Mononuclear cell (primary cell): Measurements from ENCODE around the gene PNO1. TPM values are rescaled to one million over a fixed set of nuclear protein-coding genes. Genes with fewer than 3 reads are reported as not detected.

ENCODE experiments used
- H3K27me3 ChIP-seq: 2 replicates; pipeline ENCODE4 v1.6.0; 2011; ENCODE audit warnings: low read length, control low read depth; ENCODE audit not compliant: insufficient read depth
- H3K4me1 ChIP-seq: 2 replicates; pipeline ENCODE4 v1.5.1; 2011; ENCODE audit warnings: mild to moderate bottlenecking, low read length, control low read depth; ENCODE audit not compliant: insufficient read depth
- H3K4me3 ChIP-seq: 2 replicates; pipeline ENCODE4 v1.5.1; 2011; ENCODE audit warnings: mild to moderate bottlenecking, low read length, moderate library complexity
- H3K9me3 ChIP-seq: 2 replicates; pipeline ENCODE4 v1.5.1; 2011; ENCODE audit warnings: low read depth, mild to moderate bottlenecking, control low read depth, low read length
- total RNA-seq: library from RNA; depleted of rRNA; stranded (reverse); fragments of >200 nt; gene quantifications from one replicate; pipeline ENCODE4 v1.2.3, GENCODE V29; 2012

PNO1 gene
- total RNA-seq, 1 donor: 16.5 TPM

DNA sequence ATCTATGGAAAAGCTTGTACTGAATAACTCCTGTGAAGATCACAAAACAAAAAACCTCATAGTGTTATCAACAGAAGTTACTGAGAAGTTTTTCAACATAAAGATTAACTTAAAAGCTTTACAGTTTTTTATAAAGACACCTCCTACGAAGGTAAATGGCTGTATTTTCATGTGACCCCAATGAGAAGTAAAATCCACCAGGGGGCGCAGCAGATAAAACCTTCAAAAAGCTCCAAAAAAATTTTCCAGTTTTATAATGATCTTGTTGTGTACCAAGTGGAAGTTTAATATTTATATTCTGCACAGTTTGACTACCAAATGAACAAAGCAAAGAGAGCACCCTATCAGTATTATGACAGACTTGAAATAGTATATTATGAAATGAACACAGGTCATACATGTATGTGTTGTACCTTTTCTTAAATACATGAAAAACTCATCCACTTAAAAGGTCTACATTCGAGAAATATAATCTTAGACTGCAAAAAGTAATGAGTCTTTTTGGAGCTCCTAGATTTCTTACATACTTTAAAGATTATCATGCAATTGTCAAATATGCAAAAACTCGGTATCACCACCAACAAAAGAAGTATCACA lies 38.5 kb downstream of the PNO1 start:
- H3K4me3 ChIP-seq: no peak overlapping the region
- H3K9me3 ChIP-seq: no peaks in the 10 kb centered on the region
- no peaks in the 10 kb centered on the region for H3K27me3 ChIP-seq
- H3K4me1 ChIP-seq: peaks cover 5% of the 10 kb centered on the region

DNA sequence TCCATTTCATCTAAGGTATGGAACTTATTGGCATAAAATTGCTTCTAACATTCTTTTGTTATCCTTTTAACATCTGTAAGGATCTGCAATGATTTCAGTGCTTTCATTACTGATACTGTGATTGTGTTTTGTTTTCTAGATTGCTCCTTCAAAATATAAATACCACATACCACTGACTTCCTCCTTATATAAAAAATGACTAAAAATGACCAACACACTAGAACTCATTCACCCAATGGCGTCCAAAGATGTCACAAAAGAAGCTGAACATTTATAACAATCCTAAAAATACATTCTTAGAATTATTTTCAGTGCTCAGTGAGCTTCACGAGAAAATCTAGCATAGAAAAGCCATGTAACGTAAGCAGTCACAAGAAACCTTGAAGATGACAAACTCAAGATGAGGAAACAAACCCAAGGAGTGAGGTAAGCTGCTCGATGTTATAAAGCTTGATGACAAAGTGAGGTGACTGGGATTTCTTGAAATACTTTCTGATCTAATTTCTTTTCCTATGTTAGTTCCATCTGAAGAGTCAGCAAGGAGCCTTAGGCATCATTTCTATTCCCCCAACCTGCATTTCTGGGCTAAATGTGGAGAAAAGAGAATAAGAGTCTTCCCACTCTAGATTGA lies 42.6 kb downstream of the PNO1 start:
- Histone ChIP-seq H3K4me1 (peaks cover 18% of the 10 kb centered on the region), H3K9me3 (no peaks in the 10 kb centered on the region), H3K27me3 (no peaks in the 10 kb centered on the region), H3K4me3 (no peak overlapping the region)

DNA sequence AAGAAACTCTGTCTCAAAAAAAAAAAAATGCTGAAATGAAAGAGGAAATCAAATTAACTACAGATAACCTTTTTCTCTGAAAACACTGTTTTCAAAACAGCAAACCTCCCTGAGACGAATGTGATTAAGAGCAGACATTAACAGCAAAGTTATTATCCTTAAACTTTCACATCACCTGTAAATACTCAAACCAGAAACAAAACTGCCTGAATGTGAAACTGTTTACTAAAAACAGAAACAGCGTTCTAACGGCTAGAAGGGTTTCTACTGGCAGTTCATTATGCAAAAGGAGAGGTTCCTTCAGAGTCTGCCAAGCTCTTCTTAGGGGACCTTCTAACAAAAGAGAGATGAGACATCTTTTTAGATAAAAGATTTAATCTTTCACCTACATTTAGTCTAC lies 45.9 kb downstream of the PNO1 start:
- peaks cover 40% of the 10 kb centered on the region for H3K4me1 ChIP-seq
- no peak overlapping the region for H3K4me3 ChIP-seq
- H3K9me3 ChIP-seq: no peaks in the 10 kb centered on the region
- no peaks in the 10 kb centered on the region for H3K27me3 ChIP-seq

DNA sequence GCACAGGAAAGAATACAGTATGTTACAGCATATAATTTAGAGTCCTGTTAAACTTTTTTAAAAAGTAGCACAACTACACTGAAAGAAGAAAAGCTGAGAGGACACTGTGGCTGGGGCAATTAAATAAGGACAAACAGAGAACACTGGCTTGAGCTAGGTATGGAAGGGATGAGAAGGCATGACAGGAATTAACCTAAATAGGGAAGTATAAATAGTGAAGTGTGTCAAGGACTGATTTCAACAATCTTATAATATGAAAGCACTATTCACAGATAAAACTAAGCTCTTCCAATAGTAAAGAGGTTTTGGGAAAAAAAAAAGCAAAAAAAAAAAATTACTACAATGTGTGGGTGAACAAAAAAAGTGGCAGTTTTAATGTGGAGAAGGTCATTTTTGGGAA lies 49.1 kb downstream of the PNO1 start:
- Histone ChIP-seq H3K4me1 (peaks cover 36% of the 10 kb centered on the region), H3K9me3 (no peaks in the 10 kb centered on the region), H3K27me3 (no peaks in the 10 kb centered on the region), H3K4me3 (no peak overlapping the region)

DNA sequence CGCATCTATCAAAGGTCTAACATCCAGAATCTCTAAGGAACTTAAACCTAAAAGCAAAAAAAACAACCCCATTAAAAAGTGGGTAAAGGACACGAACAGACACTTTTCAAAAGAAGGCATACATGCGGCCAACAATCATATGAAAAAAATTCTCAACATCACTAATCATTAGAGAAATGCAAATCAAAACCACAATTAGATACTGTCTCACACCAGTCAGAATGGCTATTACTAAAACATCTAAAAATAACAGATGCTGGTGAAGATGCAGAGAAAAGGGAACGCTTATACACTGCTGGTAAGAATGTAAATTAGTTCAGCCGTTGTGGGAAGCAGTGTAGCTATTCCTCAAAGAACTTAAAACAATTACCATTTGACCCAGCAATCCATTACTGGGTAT lies 56.7 kb downstream of the PNO1 start:
- Histone ChIP-seq H3K4me1 (peaks cover 3% of the 10 kb centered on the region), H3K27me3 (no peaks in the 10 kb centered on the region)

DNA sequence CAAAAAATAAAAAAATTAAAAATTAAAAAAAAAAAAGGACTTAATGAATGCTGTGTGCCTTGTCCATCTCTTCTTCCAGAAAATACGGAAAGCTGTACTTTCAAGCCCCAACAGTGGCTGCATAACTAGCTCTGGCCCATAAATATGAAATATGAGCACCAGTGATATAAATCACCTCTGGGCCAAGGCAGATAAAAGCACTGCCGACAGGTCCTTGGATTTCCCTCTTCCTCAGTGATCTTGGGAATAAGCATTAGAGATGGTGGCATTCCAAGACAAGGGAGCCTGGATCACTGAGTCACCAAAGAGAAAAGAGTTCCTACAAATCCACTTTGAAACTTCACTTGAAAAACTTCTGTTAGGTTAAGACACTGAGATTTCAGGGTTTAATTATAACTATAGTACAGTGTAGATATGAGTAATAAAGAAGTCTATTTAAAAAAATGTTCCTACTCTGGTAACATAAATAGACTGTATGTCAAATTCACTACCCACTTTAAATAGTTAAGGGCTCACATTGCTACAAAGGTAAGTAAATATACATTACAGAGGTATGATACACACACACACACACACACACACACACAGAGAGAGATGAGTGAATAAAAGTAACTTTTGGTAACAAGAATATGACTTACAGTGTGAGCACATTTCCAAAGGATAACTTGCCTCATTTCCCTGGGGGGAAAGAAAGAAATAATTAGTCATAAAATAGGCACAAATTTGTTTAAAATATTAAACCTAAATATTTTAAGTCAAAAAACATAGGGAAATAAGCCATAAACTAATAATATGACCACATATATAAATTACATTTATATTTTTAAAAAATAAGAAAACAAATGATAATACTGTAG lies 59.0 kb downstream of the PNO1 start:
- Histone ChIP-seq H3K4me1 (peaks cover 6% of the 10 kb centered on the region), H3K9me3 (no peaks in the 10 kb centered on the region), H3K4me3 (no peak overlapping the region), H3K27me3 (no peaks in the 10 kb centered on the region)

More for the DNA sequence above, 56.7 kb downstream of the PNO1 start:
- no peaks in the 10 kb centered on the region for H3K9me3 ChIP-seq
- H3K4me3 ChIP-seq: no peak overlapping the region

DNA sequence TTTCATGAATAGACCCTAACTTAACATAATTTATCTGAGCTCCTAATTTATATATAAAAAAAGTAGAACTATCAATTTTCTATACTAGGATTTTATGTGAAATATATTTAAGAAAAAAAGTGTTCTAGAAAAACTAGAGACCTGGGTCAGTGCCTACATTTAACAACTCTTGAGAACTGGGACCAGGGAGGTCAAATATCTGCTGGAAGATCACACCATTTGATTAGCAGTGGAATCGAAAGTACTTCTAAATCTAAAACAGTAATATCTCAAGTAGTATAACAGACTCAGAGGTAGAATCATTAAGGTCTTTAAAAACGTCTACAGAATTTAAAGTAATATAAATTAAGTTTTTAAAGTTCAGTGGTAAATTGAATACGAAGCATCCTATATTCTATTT lies 60.0 kb downstream of the PNO1 start:
- Histone ChIP-seq H3K9me3 (no peaks in the 10 kb centered on the region), H3K27me3 (no peaks in the 10 kb centered on the region), H3K4me3 (no peak overlapping the region), H3K4me1 (peaks cover 11% of the 10 kb centered on the region)

DNA sequence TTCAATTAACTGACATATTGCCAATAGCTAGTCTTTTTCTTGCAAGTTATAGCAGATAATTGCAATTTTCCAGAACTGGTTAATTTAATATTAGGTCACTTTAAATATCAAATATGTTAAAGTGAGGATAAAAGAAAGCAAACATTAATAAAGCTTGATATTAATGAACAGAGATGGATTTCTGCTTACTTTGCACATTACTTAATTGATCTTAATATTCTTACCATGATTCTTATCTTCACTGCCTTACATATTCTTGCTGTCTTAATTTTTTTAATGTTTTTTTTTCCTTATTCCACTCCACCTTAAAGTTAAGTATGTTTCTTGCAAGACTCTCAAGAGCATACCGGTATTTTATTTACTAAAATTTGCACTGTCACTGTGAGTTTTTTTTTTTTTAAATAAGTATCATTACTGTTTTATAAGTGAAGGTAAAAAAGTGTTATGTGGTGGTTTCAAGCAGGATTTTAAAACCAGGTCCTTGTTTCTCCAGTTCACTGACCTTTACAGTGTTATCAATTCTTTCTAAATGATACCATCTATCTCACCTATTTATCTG lies 60.7 kb downstream of the PNO1 start:
- Histone ChIP-seq H3K9me3 (no peaks in the 10 kb centered on the region), H3K4me3 (no peak overlapping the region), H3K4me1 (peaks cover 17% of the 10 kb centered on the region), H3K27me3 (no peaks in the 10 kb centered on the region)

DNA sequence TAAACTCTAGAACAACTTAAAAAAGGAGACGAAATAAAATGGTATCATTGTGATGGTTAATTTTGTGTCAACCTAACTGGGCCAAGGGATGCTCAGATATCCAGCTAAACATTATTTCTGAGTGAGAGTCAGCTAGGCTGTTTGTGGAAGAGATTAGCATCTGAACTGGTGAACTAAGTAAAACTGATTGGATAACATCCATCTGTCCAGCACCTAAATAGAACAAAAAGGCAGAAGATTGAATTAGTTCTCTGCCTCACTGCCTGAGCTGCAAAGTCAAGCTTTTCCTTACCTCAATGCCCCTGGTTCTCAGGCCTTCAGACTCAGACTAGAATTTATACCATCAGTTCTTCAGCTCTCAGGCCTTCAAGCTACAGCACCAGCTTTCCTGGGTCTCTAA lies 64.6 kb downstream of the PNO1 start:
- Histone ChIP-seq H3K4me1 (peaks cover 23% of the 10 kb centered on the region), H3K9me3 (no peaks in the 10 kb centered on the region), H3K4me3 (no peak overlapping the region), H3K27me3 (no peaks in the 10 kb centered on the region)

DNA sequence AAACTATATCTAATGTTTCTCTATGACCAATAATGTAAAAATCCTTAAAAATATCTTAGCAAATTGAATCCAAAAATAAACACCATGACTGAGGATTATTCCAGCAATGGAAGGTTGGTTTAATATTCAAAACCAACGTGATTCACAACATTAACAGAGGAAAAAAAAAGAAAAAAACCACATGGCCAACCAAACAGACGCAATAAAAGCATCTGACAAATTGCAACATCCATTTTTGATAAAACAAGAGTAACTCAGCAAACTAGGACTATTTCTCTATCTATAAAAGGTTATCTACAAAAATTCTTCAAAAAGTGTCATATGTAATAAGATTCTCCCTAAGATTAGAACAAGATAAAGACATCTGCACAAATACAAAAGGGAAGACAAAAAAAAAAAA lies 65.7 kb downstream of the PNO1 start:
- H3K4me3 ChIP-seq: no peak overlapping the region
- H3K9me3 ChIP-seq: no peaks in the 10 kb centered on the region
- H3K4me1 ChIP-seq: peaks cover 23% of the 10 kb centered on the region

DNA sequence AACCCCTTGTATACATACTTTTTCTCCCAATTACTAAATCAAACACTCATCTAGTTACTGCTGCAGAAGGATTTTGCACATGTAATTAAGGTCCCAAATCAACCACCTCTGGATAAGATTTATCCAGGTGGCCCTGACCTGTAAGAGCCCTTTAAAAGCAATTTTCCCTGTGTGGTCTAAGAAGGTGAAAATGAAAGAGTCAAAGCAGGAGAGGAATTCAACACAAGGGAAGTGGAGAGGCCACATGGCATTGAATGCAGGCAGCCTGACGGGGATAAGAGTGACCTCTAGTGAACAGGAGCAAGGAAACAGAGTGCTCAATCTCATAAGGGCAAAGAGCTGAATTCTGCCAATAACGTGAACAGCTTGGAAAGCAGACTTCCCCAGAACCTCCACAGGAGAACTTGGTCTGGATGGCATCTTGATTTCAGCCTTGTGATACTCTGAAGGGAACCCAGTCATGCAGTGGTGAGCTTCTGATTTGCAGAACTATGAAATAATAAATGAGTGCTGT lies 67.5 kb downstream of the PNO1 start:
- Histone ChIP-seq H3K27me3 (no peaks in the 10 kb centered on the region), H3K4me3 (no peak overlapping the region), H3K4me1 (peaks cover 30% of the 10 kb centered on the region), H3K9me3 (no peaks in the 10 kb centered on the region)

More for the DNA sequence above, 65.7 kb downstream of the PNO1 start:
- no peaks in the 10 kb centered on the region for H3K27me3 ChIP-seq

Other genes starting within 250 kb of the PNO1 start
- gene C1D, start 94.9 kb upstream of the PNO1 start, total RNA-seq: 56.6 TPM
- gene PPP3R1, start 94.6 kb downstream of the PNO1 start, total RNA-seq: 62.1 TPM
- not detected for gene CNRIP1, start 162.1 kb downstream of the PNO1 start, total RNA-seq
- 474 TPM for gene PLEK, start 207.4 kb downstream of the PNO1 start, total RNA-seq